Amygdala (tissue), 56 donors: ENCODE results near the gene TNFRSF4.
"Not testable (repeated sequence)": the region's sequence is repeated elsewhere in the genome, so short reads cannot be mapped to it uniquely, and the experiment has no call there.

ENCODE experiments used
- DNase-seq, 56 donors: peaks; one replicate each; lab custom pipeline; 2025; lab: John Stamatoyannopoulos, UW

Gene TNFRSF4

GRCh38 chr1:1185101-1185765 is 28.7 kb downstream of the TNFRSF4 start:
- DNase-seq = peak in 33 of 56 donors; percentile 5 to 71 (median 38)

- no peak for DNase-seq
Measured at GRCh38 chr1:1183833-1184775, 29.8 kb downstream of the TNFRSF4 start.

DNA sequence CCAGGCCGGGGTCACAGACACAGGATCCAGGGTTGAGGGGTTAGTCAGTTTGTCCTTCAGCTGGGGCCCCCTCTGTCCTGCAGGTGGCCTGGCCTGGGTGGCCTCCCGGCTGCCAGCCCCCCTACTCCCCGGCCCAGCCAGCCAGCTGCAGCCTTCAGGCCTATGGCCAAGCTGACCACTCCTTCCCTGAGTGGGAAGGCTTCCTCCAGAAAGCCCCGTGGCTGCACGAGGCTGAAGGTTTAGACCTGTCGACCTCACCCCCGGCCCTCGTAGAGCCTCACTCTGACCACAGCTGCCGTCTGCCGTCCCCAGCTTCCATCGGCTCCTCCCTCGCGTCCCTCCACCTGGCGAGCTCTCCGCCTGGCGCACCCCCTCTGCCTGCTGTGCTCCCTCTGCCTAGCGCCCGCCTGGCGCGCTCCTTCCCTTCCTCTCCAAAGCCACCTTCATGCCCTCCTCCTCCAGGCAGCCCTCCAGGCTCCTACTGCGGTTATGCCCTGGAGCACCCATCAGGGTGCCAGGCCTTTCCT is 30.7 kb downstream of the TNFRSF4 start:
- DNase-seq = no peak

DNA sequence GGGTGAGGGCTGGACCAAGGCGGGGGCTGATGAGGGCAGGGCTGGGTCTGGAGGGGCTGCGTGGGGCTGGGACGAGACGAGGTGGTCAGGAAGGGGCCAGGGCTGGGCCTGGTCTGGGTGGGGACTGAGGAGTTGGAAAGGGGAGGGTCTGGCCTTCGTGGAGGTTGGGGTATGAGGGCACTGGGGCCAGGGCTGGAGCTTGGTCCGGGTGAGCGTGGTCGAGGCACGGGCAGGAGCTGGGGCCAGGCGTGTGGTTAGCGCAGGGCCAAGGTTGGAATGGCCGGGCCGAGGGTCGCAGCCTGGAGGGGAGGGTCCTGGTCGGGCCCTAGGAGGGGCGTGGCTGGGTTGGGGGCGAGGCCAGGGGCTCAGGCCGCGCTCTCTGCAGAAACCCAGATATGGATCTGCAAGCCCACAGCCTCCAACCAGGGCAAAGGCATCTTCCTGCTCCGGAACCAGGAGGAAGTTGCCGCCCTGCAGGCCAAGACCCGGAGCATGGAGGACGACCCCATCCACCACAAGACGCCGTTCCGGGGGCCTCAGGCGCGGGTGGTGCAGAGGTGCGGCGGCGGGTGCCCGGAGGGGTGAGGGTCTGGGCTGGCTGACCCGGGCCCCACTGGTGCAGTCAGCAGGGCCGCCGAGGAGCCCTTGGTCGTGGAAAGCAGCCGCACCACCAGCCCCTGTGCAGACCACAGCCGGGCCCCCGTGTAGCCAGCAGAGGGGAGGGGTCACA is 31.3 kb downstream of the TNFRSF4 start:
- DNase-seq = no peak

DNA sequence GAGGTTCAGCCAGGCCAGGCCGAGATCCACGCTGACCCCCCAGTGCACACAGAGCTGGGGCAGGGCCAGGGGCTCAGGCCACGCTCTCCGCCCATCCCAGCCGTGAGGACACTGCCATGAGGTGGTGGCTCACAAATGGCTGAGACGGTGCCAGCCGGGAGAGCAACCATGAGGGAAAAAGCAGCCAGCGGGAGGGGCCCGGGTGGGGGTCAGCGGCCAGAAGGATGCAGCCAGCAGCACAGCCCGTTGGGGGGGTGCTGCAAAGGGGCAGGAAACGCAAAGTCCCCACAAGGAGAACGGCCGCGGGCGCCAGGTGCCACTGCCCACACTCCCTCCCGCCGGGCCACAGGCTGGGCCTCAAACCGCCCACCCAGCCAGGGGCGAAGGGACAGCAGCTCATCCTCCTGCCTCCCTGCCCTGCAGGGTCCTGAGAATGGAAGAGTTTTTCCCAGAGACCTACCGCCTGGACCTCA is 32.0 kb downstream of the TNFRSF4 start:
- DNase-seq = no peak

GRCh38 chr1:1181129-1181937 is 32.6 kb downstream of the TNFRSF4 start:
- no peak for DNase-seq

DNA sequence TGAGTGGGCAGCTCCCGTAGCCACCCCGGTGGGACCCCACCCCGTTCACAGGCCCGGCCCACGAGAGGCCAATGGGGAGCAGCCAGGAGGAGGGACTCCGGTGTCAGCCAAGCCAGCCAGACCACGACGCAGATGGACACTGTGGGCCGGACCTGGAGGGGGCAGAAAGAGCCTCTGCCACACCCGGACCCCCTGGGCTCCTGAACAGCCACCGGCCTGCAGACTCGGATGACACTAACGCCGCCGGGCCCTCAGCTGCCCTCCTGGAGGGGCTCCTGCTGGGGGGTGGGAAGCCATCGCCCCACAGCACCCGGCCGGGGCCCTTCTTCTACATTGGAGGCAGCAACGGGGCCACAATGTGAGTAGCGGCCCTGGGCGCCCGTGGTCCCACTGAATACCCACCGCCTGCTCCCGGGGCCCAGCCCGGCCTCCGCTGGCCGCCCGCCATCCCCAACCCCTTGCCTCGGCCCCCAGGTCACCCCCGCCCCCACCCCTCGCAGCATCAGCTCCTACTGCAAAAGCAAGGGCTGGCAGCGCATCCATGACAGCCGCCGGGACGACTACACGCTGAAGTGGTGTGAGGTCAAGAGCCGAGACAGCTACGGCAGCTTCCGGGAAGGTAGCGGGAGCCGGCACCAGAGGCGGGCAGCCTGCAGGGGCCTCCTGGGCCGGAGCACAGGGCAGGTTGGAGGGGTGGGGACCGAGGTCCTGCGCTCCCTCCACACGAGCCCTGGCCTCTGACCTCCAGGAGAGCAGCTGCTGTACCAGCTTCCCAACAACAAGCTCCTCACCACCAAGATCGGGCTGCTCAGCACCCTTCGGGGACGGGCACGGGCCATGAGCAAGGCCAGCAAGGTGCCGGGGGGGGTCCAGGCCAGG is 33.7 kb downstream of the TNFRSF4 start:
- no peak for DNase-seq

DNA sequence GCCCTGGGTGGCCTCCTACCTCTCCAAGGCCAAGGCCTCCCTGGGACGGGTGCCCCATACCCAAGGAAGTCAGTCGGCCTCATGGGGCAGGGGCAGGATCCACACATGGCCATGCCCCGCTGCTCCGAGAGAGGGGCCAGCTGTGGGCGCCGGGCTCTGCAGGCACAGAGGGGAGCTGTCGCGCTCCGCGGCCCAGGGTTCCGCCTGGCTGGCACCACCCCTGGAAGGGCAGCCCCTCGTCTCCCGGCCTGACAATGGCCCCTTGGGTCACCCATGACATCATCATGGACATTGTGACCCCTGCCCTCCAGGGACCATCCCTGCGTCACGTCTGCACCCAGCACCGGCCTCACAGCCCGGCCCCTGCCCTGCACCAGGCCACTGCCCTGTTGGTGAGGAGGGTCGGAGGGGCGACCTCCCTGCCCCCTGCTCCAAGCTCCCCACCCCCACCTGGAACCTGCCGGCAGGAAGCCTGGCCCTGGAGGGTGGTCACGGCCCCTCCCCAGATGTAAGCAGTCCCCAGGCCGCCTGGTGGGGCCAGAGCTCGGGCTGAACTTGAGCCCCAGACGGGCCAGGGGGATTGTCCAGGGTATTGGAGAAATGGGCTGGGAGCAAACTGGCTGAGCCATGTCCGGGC is 34.5 kb downstream of the TNFRSF4 start:
- DNase-seq = no peak

DNA sequence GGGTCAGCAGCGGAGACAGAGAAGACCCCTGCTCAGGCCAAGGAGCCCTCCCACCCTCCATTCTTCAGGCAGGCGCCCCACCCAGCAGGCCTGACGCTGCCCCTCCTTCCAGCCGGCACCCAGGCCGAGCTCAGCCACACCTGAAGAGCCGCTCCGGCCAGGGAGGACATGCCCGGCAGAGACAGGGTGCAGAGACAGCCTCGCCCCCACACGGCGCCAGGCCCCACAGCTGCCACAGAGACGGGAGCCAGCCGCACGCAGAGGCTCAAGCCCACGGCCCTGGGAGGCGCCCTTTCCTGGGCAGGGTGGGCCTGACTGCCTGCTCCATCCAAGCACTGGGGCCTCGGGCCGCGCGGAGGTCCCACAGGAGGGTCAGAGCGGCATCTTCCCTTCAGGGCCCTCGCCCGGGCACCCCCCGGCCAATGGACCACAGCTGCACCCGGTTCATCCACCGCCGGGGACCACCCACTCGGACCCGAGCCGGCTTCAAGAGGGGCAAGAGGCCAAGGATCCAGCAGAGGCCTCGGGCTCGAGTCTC is 35.1 kb downstream of the TNFRSF4 start:
- DNase-seq = no peak

DNA sequence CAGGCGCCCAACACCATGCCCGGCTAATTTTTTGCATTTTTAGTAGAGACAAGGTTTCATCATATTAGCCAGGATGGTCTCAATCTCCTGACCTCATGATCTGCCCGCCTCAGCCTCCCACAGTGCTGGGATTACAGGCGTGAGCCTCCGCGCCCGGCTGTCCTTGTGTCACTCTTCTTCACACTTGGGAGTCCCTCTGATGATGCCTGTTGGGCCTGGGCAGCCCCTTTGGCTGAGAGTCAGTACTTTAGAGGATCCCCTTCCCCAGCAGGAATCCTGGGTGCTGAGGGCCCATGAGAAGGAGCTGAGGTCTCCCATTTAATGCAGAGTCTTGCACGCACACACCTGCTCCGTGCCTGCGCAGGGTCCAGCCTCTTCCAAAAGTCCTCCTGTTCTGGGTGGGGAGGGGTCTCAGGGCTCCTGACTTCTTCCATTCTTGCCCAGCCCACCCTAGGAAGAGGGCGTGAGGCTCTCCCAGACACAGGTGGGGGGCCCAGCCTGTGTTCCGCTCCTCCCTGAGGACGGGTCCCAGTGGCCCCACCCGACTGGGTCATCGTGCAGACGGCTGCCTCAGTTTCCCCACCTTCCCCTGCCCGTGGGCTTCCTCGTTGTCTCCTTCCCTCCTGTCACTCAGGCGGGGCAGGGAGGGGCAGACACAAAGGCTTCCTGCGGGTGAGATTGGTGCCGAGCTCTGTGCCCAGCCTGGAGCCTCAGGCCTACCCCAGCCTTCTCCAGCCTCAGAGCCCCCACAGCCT is 36.3 kb downstream of the TNFRSF4 start:
- DNase-seq = no peak

DNA sequence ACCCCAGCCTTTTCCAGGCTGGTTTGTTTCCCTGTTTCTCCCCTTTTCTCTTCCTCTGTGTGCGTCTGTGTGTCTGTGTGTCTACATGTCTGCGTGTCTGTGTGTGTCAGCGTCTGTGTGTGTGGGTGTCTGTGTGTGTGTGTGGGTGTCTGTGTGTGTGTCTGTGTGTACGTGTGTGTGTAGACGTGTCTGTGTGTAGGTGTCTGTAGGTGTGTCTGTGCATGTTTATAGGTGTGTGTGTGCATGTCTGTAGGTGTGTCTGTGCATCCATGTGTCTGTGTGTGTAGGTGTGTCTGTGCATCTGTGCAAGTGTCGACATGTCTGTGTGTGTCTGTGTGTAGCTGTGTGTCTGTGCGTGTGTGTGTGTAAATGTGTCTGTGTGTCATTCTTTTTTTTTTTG is 37.0 kb downstream of the TNFRSF4 start:
- no peak for DNase-seq

DNA sequence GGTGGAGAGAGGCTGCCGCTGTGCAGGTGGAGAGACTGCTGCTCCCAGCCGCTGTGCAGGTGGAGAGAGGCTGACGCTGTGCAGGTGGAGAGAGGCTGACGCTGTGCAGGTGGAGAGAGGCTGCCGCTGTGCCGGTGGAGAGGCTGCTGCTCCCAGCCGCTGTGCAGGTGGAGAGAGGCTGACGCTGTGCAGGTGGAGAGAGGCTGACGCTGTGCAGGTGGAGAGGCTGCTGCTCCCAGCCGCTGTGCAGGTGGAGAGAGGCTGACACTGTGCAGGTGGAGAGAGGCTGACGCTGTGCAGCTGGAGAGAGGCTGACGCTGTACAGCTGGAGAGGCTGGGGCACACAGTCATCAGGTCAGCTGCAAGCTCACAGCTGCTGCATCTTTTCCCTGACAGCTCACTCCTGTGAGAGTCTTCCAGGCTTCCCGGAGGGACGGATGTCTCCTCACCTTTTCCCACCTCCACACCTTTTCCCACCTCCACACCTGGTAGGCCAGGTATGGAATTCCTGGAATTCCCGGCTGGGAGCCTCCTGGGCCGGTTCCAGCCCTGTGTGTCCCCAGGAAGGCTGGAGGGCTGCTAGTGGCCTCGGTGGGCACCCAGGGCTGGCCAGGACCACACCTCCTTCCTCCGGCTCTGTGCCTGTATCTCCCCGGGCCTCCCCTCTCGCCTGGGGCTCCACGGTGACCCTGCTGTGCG is 37.7 kb downstream of the TNFRSF4 start:
- not testable (repeated sequence) for DNase-seq

DNA sequence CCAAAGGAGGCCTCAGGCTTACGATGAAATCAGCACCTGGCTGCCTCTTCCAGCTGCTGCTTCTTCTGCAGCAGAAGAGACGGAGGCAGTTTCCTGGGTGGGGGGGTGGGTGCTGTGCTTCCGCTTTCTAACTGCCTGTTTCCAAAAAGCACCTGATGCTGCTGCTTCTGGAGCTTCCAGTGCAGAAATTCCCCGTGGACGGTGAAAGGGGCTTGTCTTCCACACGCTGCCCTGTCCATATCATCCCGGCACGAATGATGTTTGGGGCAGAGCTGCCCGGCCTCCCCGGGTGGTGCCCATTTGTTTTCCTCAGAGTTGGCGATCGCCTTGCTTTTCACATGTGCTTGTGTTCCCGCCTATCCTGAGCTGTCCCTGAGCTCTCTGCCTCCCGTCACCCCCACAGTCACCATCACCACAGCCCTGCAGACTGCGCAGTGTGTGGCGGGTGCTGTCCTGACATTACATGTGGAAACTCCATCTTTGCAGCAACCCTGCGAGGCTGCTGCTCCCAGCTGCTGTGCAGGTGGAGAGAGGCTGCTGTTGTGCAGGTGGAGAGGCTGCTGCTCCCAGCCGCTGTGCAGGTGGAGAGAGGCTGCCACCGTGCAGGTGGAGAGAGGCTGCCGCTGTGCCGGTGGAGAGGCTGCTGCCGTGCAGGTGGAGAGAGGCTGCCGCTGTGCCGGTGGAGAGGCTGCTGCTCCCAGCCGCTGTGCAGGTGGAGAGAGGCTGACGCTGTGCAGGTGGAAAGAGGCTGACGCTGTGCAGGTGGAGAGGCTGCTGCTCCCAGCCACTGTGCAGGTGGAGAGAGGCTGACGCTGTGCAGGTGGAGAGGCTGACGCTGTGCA is 38.5 kb downstream of the TNFRSF4 start:
- no peak for DNase-seq

GRCh38 chr1:1173793-1174415 is 40.0 kb downstream of the TNFRSF4 start, which contains the start of gene TTLL10:
Gene TTLL10, plus strand, starts transcription at chr1:1173880. Its CDS starts 5,336 bp downstream, at chr1:1179216.
- DNase-seq = no peak
